HG02678 (cell line): Measurements from ENCODE around the gene HIBADH.
"Not testable (repeated sequence)": the region's sequence is repeated elsewhere in the genome, so short reads cannot be mapped to it uniquely, and the experiment has no call there.

Experiments
- ATAC-seq: cut with Tn5 transposase; IDR thresholded peaks from one replicate; pipeline ENCODE4 v1.9.1; 2021; ENCODE audit warnings: mild to moderate bottlenecking, moderate library complexity; ENCODE audit not compliant: unreplicated experiment

HIBADH gene

GRCh38 chr7:27680610-27681009 is 17.9 kb upstream of the HIBADH start:
- ATAC-seq: no peak

GRCh38 chr7:27678617-27679260 is 16.1 kb upstream of the HIBADH start:
- ATAC-seq: no peak

- no peak for ATAC-seq
Measured at GRCh38 chr7:27677912-27678612, 15.4 kb upstream of the HIBADH start.

- ATAC-seq: not testable (repeated sequence)
Measured at GRCh38 chr7:27674126-27674525, 11.4 kb upstream of the HIBADH start.

- ATAC-seq: no peak
Measured at GRCh38 chr7:27671675-27672074, 9.0 kb upstream of the HIBADH start.

GRCh38 chr7:27670676-27671075 is 8.0 kb upstream of the HIBADH start:
- ATAC-seq: no peak

GRCh38 chr7:27670177-27670576 is 7.5 kb upstream of the HIBADH start:
- no peak for ATAC-seq

- no peak for ATAC-seq
Measured at GRCh38 chr7:27665531-27665930, 2.8 kb upstream of the HIBADH start.

GRCh38 chr7:27663989-27664331 is 1.3 kb upstream of the HIBADH start:
- ATAC-seq: no peak

- no peak for ATAC-seq
Measured at GRCh38 chr7:27661811-27662489, 733 bp downstream of the HIBADH start.

GRCh38 chr7:27656724-27657123 is 6.0 kb downstream of the HIBADH start:
- no peak for ATAC-seq

GRCh38 chr7:27655184-27655583 is 7.5 kb downstream of the HIBADH start:
- ATAC-seq: no peak

GRCh38 chr7:27652518-27652917 is 10.2 kb downstream of the HIBADH start:
- ATAC-seq: no peak

GRCh38 chr7:27651702-27652101 is 11.0 kb downstream of the HIBADH start:
- no peak for ATAC-seq

- ATAC-seq: no peak
Measured at GRCh38 chr7:27650283-27650682, 12.4 kb downstream of the HIBADH start.

GRCh38 chr7:27647489-27647888 is 15.2 kb downstream of the HIBADH start:
- no peak for ATAC-seq

- ATAC-seq: no peak
Measured at GRCh38 chr7:27647046-27647445, 15.6 kb downstream of the HIBADH start.

- no peak for ATAC-seq
Measured at GRCh38 chr7:27642271-27642670, 20.4 kb downstream of the HIBADH start.

GRCh38 chr7:27641581-27642230 is 21.0 kb downstream of the HIBADH start:
- peak; percentile 89 for ATAC-seq

GRCh38 chr7:27640884-27641574 is 21.7 kb downstream of the HIBADH start:
- ATAC-seq: no peak

- no peak for ATAC-seq
Measured at GRCh38 chr7:27639851-27640250, 22.8 kb downstream of the HIBADH start.
